Endometrial microvascular endothelial cells (primary cell): ENCODE measurements around the gene ATP5F1C. TPM values are rescaled to one million over a fixed set of nuclear protein-coding genes. Genes with fewer than 3 reads are reported as not detected.
"Not testable (repeated sequence)": the region's sequence is repeated elsewhere in the genome, so short reads cannot be mapped to it uniquely, and the experiment has no call there.

Experiments
- in situ Hi-C: cut with HindIII; loops from 2 replicates; pipeline ENCODE4 v1.10.0; 2017; ENCODE audit warnings: low sequenced_read_pairs, low pct_unique_long_range_greater_than_20kb; ENCODE audit errors: inconsistent ontology term
- total RNA-seq: library from RNA; depleted of rRNA; stranded (reverse); fragments of >200 nt; gene quantifications from one replicate; pipeline ENCODE4 v1.2.3, GENCODE V29; 2015; ENCODE audit errors: inconsistent ontology term

ATP5F1C gene
- total RNA-seq, 1 donor from 2014 or later, result 515 TPM

GRCh38 chr10:7788639-7789286, 786 bp downstream of the ATP5F1C start:
- in situ Hi-C loops, result no loop called here

- in situ Hi-C loops, result no loop called here
Measured at GRCh38 chr10:7789390-7789789, 1.4 kb downstream of the ATP5F1C start.

GRCh38 chr10:7792541-7792940, 4.6 kb downstream of the ATP5F1C start:
- in situ Hi-C loops, result no loop called here

GRCh38 chr10:7794251-7795026, 6.5 kb downstream of the ATP5F1C start:
- in situ Hi-C loops, result no loop called here

GRCh38 chr10:7795605-7796004, 7.6 kb downstream of the ATP5F1C start:
- in situ Hi-C loops, result no loop called here

GRCh38 chr10:7797582-7797981, 9.6 kb downstream of the ATP5F1C start:
- in situ Hi-C loops, result no loop called here

GRCh38 chr10:7802606-7803005, 14.6 kb downstream of the ATP5F1C start:
- in situ Hi-C loops, result no loop called here

- in situ Hi-C loops, result no loop called here
Measured at GRCh38 chr10:7804216-7804615, 16.2 kb downstream of the ATP5F1C start.

GRCh38 chr10:7804741-7805140, 16.8 kb downstream of the ATP5F1C start:
- in situ Hi-C loops, result no loop called here

- in situ Hi-C loops, result no loop called here
Measured at GRCh38 chr10:7808686-7809267, 20.8 kb downstream of the ATP5F1C start.

GRCh38 chr10:7810443-7810842, 22.5 kb downstream of the ATP5F1C start:
- in situ Hi-C loops, result no loop called here

GRCh38 chr10:7811000-7811399, 23.0 kb downstream of the ATP5F1C start:
- in situ Hi-C loops, result no loop called here

- in situ Hi-C loops, result not testable (repeated sequence)
Measured at GRCh38 chr10:7811743-7812142, 23.8 kb downstream of the ATP5F1C start.

- in situ Hi-C loops, result no loop called here
Measured at GRCh38 chr10:7813481-7813880, 25.5 kb downstream of the ATP5F1C start.

- in situ Hi-C loops, result no loop called here
Measured at GRCh38 chr10:7817576-7817975, 29.6 kb downstream of the ATP5F1C start.

- in situ Hi-C loops, result no loop called here
Measured at GRCh38 chr10:7817984-7818294, 30.0 kb downstream of the ATP5F1C start.

- in situ Hi-C loops, result no loop called here
Measured at GRCh38 chr10:7818295-7819120, 30.5 kb downstream of the ATP5F1C start, which contains the start of gene TAF3. Gene TAF3, plus strand, starts transcription at chr10:7818505. Its CDS starts 205 bp downstream, at chr10:7818710.

GRCh38 chr10:7819121-7819460, 31.1 kb downstream of the ATP5F1C start:
- in situ Hi-C loops, result no loop called here

GRCh38 chr10:7824251-7824650, 36.3 kb downstream of the ATP5F1C start:
- in situ Hi-C loops, result no loop called here
